ENCODE results near the gene LPAR6.
"Not testable (repeated sequence)": the region's sequence is repeated elsewhere in the genome, so short reads cannot be mapped to it uniquely, and the experiment has no call there.

LPAR6 gene

GRCh38 chr13:48431431-48431830 lies 18.5 kb upstream of the LPAR6 start:
- no peak for DNase-seq (ENCODE audit: low read depth in 2 of 2)
- no peak overlapping the region for H3K4me3 ChIP-seq (replicated peaks in 1 of 2; ENCODE audit: low read depth in 2 of 2, low read length in 2 of 2)
- TF ChIP-seq, protein P1, sequence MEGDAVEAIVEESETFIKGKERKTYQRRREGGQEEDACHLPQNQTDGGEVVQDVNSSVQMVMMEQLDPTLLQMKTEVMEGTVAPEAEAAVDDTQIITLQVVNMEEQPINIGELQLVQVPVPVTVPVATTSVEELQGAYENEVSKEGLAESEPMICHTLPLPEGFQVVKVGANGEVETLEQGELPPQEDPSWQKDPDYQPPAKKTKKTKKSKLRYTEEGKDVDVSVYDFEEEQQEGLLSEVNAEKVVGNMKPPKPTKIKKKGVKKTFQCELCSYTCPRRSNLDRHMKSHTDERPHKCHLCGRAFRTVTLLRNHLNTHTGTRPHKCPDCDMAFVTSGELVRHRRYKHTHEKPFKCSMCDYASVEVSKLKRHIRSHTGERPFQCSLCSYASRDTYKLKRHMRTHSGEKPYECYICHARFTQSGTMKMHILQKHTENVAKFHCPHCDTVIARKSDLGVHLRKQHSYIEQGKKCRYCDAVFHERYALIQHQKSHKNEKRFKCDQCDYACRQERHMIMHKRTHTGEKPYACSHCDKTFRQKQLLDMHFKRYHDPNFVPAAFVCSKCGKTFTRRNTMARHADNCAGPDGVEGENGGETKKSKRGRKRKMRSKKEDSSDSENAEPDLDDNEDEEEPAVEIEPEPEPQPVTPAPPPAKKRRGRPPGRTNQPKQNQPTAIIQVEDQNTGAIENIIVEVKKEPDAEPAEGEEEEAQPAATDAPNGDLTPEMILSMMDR (IDR thresholded peaks at IDR 0.05; ENCODE audit: low read depth, low read length): no peak

- H3K4me3 ChIP-seq (replicated peaks in 1 of 2; ENCODE audit: low read depth in 2 of 2, low read length in 2 of 2): no peak overlapping the region
- TF ChIP-seq, protein P1 (IDR thresholded peaks at IDR 0.05; ENCODE audit: low read depth, low read length): no peak
- DNase-seq (ENCODE audit: low read depth in 2 of 2): no peak
Measured at GRCh38 chr13:48429886-48430285, 17.0 kb upstream of the LPAR6 start.

DNA sequence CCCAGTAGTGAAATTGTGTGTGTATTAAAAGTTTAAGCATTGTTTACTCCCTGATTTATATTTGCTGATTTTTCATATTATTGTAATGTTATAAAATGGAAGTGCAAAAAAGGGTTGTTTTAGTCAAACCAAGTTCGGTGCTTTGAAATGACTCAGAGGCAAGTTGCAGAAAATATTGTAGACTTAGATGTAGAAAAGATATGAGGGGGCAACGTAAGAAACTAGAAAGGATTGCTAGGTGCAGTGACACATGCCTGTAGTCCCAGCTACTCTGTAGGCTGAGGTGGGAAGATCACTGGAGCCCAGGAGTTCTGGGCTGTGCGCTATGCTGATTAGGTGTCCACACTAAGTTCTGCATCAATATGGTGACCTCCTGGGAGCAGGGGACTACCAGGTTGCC lies 16.1 kb upstream of the LPAR6 start:
- TF ChIP-seq, protein P1 (IDR thresholded peaks at IDR 0.05; ENCODE audit: low read depth, low read length): no peak
- no peak for DNase-seq (ENCODE audit: low read depth in 2 of 2)
- no peak overlapping the region for H3K4me3 ChIP-seq (replicated peaks in 1 of 2; ENCODE audit: low read depth in 2 of 2, low read length in 2 of 2)

GRCh38 chr13:48426755-48427298 lies 13.9 kb upstream of the LPAR6 start:
- not testable (repeated sequence) for H3K4me3 ChIP-seq (replicated peaks in 1 of 2; ENCODE audit: low read depth in 2 of 2, low read length in 2 of 2); DNase-seq (ENCODE audit: low read depth in 2 of 2)

DNA sequence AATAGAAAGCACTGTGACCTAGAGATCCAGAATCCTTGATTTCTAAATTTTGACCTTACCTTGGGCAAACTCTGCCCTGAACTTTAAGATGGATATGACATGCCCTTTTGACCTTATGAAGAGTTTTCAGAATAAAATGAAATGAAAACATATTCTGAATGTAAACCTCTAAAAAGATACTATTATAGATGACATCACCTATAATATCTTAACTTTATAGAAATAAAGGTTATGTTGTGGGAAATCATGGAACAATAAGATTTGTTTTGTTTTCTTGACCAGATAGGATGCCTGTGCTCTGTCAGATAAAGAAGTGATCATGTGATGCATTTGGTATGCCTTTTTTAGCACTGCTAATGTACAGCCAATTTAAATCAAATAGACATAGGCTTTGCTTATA lies 13.1 kb upstream of the LPAR6 start:
- DNase-seq (ENCODE audit: low read depth in 2 of 2): no peak
- H3K4me3 ChIP-seq (replicated peaks in 1 of 2; ENCODE audit: low read depth in 2 of 2, low read length in 2 of 2): no peak overlapping the region
- TF ChIP-seq, protein P1 (IDR thresholded peaks at IDR 0.05; ENCODE audit: low read depth, low read length): no peak

DNA sequence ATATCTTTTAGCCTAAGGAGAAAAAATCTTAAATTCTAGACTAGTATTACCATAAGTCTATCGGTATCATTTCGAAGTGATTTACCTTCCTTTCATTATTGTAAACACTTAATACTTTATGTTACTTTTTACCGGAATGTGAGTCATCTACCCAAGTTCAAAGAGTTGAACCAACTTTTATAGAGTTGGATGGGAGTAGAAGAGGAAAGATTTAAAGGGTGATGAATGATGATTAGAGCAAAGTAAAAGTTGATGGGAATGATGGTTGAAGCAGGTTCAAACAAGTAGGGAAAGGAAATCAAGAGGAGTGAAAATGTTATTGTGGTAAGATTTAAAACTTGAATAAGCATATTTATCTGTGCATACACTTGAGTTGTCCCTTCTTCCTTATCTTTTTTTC lies 11.3 kb upstream of the LPAR6 start:
- no peak overlapping the region for H3K4me3 ChIP-seq (replicated peaks in 1 of 2; ENCODE audit: low read depth in 2 of 2, low read length in 2 of 2)
- TF ChIP-seq, protein P1 (IDR thresholded peaks at IDR 0.05; ENCODE audit: low read depth, low read length): no peak
- DNase-seq (ENCODE audit: low read depth in 2 of 2): no peak

GRCh38 chr13:48422003-48422402 lies 9.1 kb upstream of the LPAR6 start:
- DNase-seq (ENCODE audit: low read depth in 2 of 2); H3K4me3 ChIP-seq (replicated peaks in 1 of 2; ENCODE audit: low read depth in 2 of 2, low read length in 2 of 2): not testable (repeated sequence)

DNA sequence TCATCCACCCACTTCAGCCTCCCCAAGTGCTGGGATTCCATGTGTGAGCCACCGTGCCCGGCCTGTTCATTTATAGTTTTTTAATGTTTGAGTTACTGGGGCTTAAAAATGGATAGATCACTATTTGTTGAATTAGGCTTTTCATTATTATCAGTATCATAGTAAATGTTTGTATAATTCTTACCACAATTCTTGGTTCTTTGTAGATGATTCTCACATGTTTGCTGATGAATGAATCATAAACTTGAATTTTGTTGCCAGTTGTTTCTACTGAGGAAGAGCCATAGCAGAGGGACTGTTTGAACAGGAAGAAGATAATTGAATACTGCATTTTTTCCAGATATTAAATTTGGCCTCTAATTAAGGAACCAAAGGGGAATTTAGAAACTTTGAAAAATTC lies 2.6 kb upstream of the LPAR6 start:
- no peak for DNase-seq (ENCODE audit: low read depth in 2 of 2)
- TF ChIP-seq, protein P1 (IDR thresholded peaks at IDR 0.05; ENCODE audit: low read depth, low read length): no peak
- no peak overlapping the region for H3K4me3 ChIP-seq (replicated peaks in 1 of 2; ENCODE audit: low read depth in 2 of 2, low read length in 2 of 2)
